ENCODE results near the gene METAP1D. TPM values are rescaled to one million over a fixed set of nuclear protein-coding genes. Genes with fewer than 3 reads are reported as not detected.

The METAP1D gene
- total and polyA plus RNA-seq, 2 donors (not counting 3 experiments of a cell fraction or from before 2014, with no cell fraction given), result 4.2 to 8.1 TPM

GRCh38 chr2:172109256-172109987, 109.7 kb downstream of the METAP1D start:
- ChIA-PET CTCF (interaction anchor here (0.9 to 8.6 kb wide), 4 partner anchors 19 to 601 kb away, joined by 3 to 193 read pairs (median 3); no protein-coding TSS in a partner anchor), POLR2A (no interaction called here)
- no peaks in the 10 kb centered on the region for H3K9me1 ChIP-seq (replicated peaks; ENCODE audit: control insufficient read depth, extremely low read depth, insufficient read depth, low read length)
- H3K4me1 ChIP-seq (ENCODE audit: control insufficient read depth, extremely low read depth, insufficient read depth, low read length), result peaks cover 17% of the 10 kb centered on the region
- no peak overlapping the region for H3K4me2 ChIP-seq (ENCODE audit: insufficient read depth, low read length)
- no peaks in the 10 kb centered on the region for H3K9me3 ChIP-seq (replicated peaks; ENCODE audit: control insufficient read depth, insufficient read depth, low read length)
- dilution Hi-C loops (cut with MboI; ENCODE audit: extremely low pct_ligation_motif_present, low sequenced_read_pairs) (no loop called here), intact Hi-C loops (cut with micrococcal nuclease) (loop anchor here (10.0 kb wide), 2 partner anchors 215 to 1135 kb away; partner anchors contain the start of gene SLC25A12)
- FAIRE-seq (no peak), DNase-seq (ENCODE audit: low read depth, low spot score) (no peak)
- TF ChIP-seq CTCF (IDR thresholded peaks at IDR 0.05; ENCODE audit: extremely low read depth in 1 of 2, insufficient read depth in 1 of 2, low read depth in 1 of 2, low read length in 2 of 2), result no peak
- no peak overlapping the region for H3K27ac ChIP-seq (ENCODE audit: insufficient read depth, low read depth, low read length)
- H3K27me3 ChIP-seq (ENCODE audit: control insufficient read depth in 2 of 2, insufficient read depth in 2 of 2, low read length in 2 of 2), result peaks cover 17 to 27% of the 10 kb centered on the region in 2 experiments
- BruUV-seq (replicated peaks), result no TSS peak
- H2AFZ ChIP-seq (ENCODE audit: low read depth, low read length), result peak overlapping the region; percentile 5
- H3K4me3 ChIP-seq (replicated peaks in 1 of 3; ENCODE audit: insufficient read depth in 1 of 3, low read depth in 1 of 3, low read length in 3 of 3), result no peak overlapping the region
- no peaks in the 10 kb centered on the region for H3K79me2 ChIP-seq (ENCODE audit: control insufficient read depth, insufficient read depth, low read length)
- no peaks in the 10 kb centered on the region for H3K36me3 ChIP-seq (ENCODE audit: control insufficient read depth in 2 of 2, extremely low read depth in 1 of 2, insufficient read depth in 2 of 2, low read length in 2 of 2)
- no peaks in the 10 kb centered on the region for H4K20me1 ChIP-seq (replicated peaks; ENCODE audit: control insufficient read depth, extremely low read depth, insufficient read depth, low read length)
- no peak overlapping the region for H3K9ac ChIP-seq (replicated peaks; ENCODE audit: extremely low read depth, insufficient read depth, low read length)

- no peak overlapping the region for H3K27ac ChIP-seq (ENCODE audit: insufficient read depth, low read depth, low read length)
- BruUV-seq (replicated peaks), result no TSS peak
- ChIA-PET CTCF (interaction anchor here (0.7 to 1.3 kb wide), 4 partner anchors 18 to 600 kb away, joined by 3 read pairs; no protein-coding TSS in a partner anchor), POLR2A (no interaction called here)
- DNase-seq (ENCODE audit: low read depth, low spot score) (no peak), FAIRE-seq (no peak)
- no peaks in the 10 kb centered on the region for H3K9me3 ChIP-seq (replicated peaks; ENCODE audit: control insufficient read depth, insufficient read depth, low read length)
- no peak for TF ChIP-seq GATA2 (IDR thresholded peaks at IDR 0.05; ENCODE audit: insufficient read depth, insufficient read length, low read depth, low read length)
- no peak for TF ChIP-seq MYC (IDR thresholded peaks at IDR 0.05; ENCODE audit: low read depth, low read length)
- no peak for TF ChIP-seq MAX (IDR thresholded peaks at IDR 0.05; ENCODE audit: insufficient read depth, insufficient read length)
- TF ChIP-seq CTCF (IDR thresholded peaks at IDR 0.05; ENCODE audit: extremely low read depth in 1 of 2, insufficient read depth in 1 of 2, low read depth in 1 of 2, low read length in 2 of 2), result no peak
- TF ChIP-seq POLR2AphosphoS5 (IDR thresholded peaks at IDR 0.05; ENCODE audit: insufficient read depth, low read depth, low read length), result no peak
- TF ChIP-seq FOS (IDR thresholded peaks at IDR 0.05; ENCODE audit: borderline replicate concordance, insufficient read depth, low read length), result no peak
- no peak for TF ChIP-seq JUN (IDR thresholded peaks at IDR 0.05; ENCODE audit: borderline replicate concordance, insufficient read depth, insufficient read length, low read depth)
- TF ChIP-seq EZH2 (IDR thresholded peaks at IDR 0.05; ENCODE audit: borderline replicate concordance, low read depth, low read length, severe bottlenecking), result no peak
- TF ChIP-seq POLR2A (IDR thresholded peaks at IDR 0.05; ENCODE audit: low read depth, low read length), result no peak
- no peak overlapping the region for H3K9ac ChIP-seq (replicated peaks; ENCODE audit: extremely low read depth, insufficient read depth, low read length)
- H3K4me3 ChIP-seq (replicated peaks in 1 of 3; ENCODE audit: insufficient read depth in 1 of 3, low read depth in 1 of 3, low read length in 3 of 3), result no peak overlapping the region
- H3K79me2 ChIP-seq (ENCODE audit: control insufficient read depth, insufficient read depth, low read length), result no peaks in the 10 kb centered on the region
- no peaks in the 10 kb centered on the region for H4K20me1 ChIP-seq (replicated peaks; ENCODE audit: control insufficient read depth, extremely low read depth, insufficient read depth, low read length)
- peaks cover 17% of the 10 kb centered on the region for H3K4me1 ChIP-seq (ENCODE audit: control insufficient read depth, extremely low read depth, insufficient read depth, low read length)
- intact Hi-C loops (cut with micrococcal nuclease) (loop anchor here (10.0 kb wide), 2 partner anchors 215 to 1135 kb away; partner anchors contain the start of gene SLC25A12), dilution Hi-C loops (cut with MboI; ENCODE audit: extremely low pct_ligation_motif_present, low sequenced_read_pairs) (no loop called here)
- no peaks in the 10 kb centered on the region for H3K36me3 ChIP-seq (ENCODE audit: control insufficient read depth in 2 of 2, extremely low read depth in 1 of 2, insufficient read depth in 2 of 2, low read length in 2 of 2)
- peak overlapping the region; percentile 5 for H2AFZ ChIP-seq (ENCODE audit: low read depth, low read length)
- H3K9me1 ChIP-seq (replicated peaks; ENCODE audit: control insufficient read depth, extremely low read depth, insufficient read depth, low read length), result no peaks in the 10 kb centered on the region
- peaks cover 17 to 25% of the 10 kb centered on the region in 2 experiments for H3K27me3 ChIP-seq (ENCODE audit: control insufficient read depth in 2 of 2, insufficient read depth in 2 of 2, low read length in 2 of 2)
- H3K4me2 ChIP-seq (ENCODE audit: insufficient read depth, low read length), result no peak overlapping the region
These were observed 110.4 kb downstream of the METAP1D start for GRCh38 chr2:172109988-172110811.

Data from endothelial cell of umbilical vein (primary cell).